PC-3 (cell line): ENCODE data around the gene PSMD13. TPM values are rescaled to one million over a fixed set of nuclear protein-coding genes. Genes with fewer than 3 reads are reported as not detected.
"Not testable (repeated sequence)": the region's sequence is repeated elsewhere in the genome, so short reads cannot be mapped to it uniquely, and the experiment has no call there.

Source experiments
- ATAC-seq: fragments of 200-7000 bp; cut with Tn5 transposase; 2 replicates; pipeline ENCODE4 v1.9.1; 2020; ENCODE audit warnings: mild to moderate bottlenecking, moderate library complexity
- BruUV-seq: library from RNA; stranded (reverse); fragments of 400-500 nt; replicated peaks from 2 replicates; lab custom pipeline; 2021; lab: Mats Ljungman, UMichigan
- CTCF ChIA-PET: fragments of 300-600 bp; sonication (Branson Sonifier 250); formaldehyde crosslinking; loops from one replicate; lab custom pipeline; 2022; ENCODE audit warnings: antibody characterized with exemption; lab: Charles Lee
- POLR2A ChIA-PET: fragments of 300-600 bp; sonication (Branson Sonifier 250); formaldehyde crosslinking; loops from one replicate; lab custom pipeline; 2022; ENCODE audit warnings: antibody characterized with exemption; ENCODE audit not compliant: unreplicated experiment; lab: Charles Lee
- DNase-seq: peaks from one replicate; pipeline ENCODE4 v3.0.0-alpha.2; 2015
- H2AFZ ChIP-seq: fragments of 300-600 bp; sonication (generic); 2 replicates; pipeline ENCODE4 v1.6.0; 2016; ENCODE audit warnings: antibody characterized with exemption, low read length
- H3F3A ChIP-seq: fragments of 300-600 bp; sonication (generic); one replicate; pipeline ENCODE4 v1.6.0; 2017; ENCODE audit warnings: antibody characterized with exemption, low read length, control low read depth, mild to moderate bottlenecking; ENCODE audit not compliant: unreplicated experiment
- H3K27ac ChIP-seq: fragments of 300-600 bp; sonication (generic); 2 replicates; pipeline ENCODE4 v1.5.1; 2016; ENCODE audit warnings: mild to moderate bottlenecking, low read length
- H3K27me3 ChIP-seq: fragments of 300-600 bp; sonication (generic); 2 replicates; pipeline ENCODE4 v1.6.1; 2016; ENCODE audit warnings: low read length, mixed read lengths
- H3K36me3 ChIP-seq: fragments of 300-600 bp; sonication (generic); 2 replicates; pipeline ENCODE4 v1.6.1; 2016; ENCODE audit warnings: low read depth, mixed run types, low read length, mixed read lengths
- H3K4me1 ChIP-seq: fragments of 300-600 bp; sonication (generic); 2 replicates; pipeline ENCODE4 v1.5.1; 2016; ENCODE audit warnings: low read length; ENCODE audit not compliant: insufficient read depth
- H3K4me2 ChIP-seq: fragments of 300-600 bp; sonication (generic); 2 replicates; pipeline ENCODE4 v1.6.0; 2016; ENCODE audit warnings: low read length
- H3K4me3 ChIP-seq: fragments of 300-600 bp; sonication (generic); 2 replicates; pipeline ENCODE4 v1.5.1; 2016; ENCODE audit warnings: mild to moderate bottlenecking, low read length, mixed read lengths
- H3K79me2 ChIP-seq: fragments of 300-600 bp; sonication (generic); 2 replicates; pipeline ENCODE4 v1.6.1; 2017; ENCODE audit warnings: low read length, mixed read lengths
- H3K9ac ChIP-seq: fragments of 300-600 bp; sonication (generic); 2 replicates; pipeline ENCODE4 v1.6.0; 2016; ENCODE audit warnings: mild to moderate bottlenecking, low read length
- H3K9me2 ChIP-seq: fragments of 300-600 bp; sonication (generic); replicated peaks from 2 replicates; pipeline ENCODE4 v1.6.1; 2016; ENCODE audit warnings: mixed run types, low read length, mixed read lengths
- H3K9me3 ChIP-seq: fragments of 300-600 bp; sonication (generic); 2 replicates; pipeline ENCODE4 v1.6.1; 2016; ENCODE audit warnings: low read length, mixed read lengths
- H4K20me1 ChIP-seq: fragments of 300-600 bp; sonication (generic); 2 replicates; pipeline ENCODE4 v1.6.1; 2016; ENCODE audit warnings: low read length, mixed read lengths
- CTCF ChIP-seq: fragments of 300-600 bp; sonication (generic); conservative IDR thresholded peaks from 2 replicates; pipeline ENCODE4 v1.5.1; 2017; ENCODE audit warnings: antibody characterized with exemption, low read depth, mild to moderate bottlenecking, low read length
- EZH2 ChIP-seq: fragments of 300-600 bp; sonication (generic); IDR thresholded peaks from one replicate; pipeline ENCODE4 v1.6.1; 2017; ENCODE audit warnings: antibody characterized with exemption, mild to moderate bottlenecking, low read length; ENCODE audit not compliant: unreplicated experiment
- EZH2phosphoT487 ChIP-seq: fragments of 300-600 bp; sonication (generic); IDR thresholded peaks from 2 replicates; pipeline ENCODE4 v1.6.1; 2018; ENCODE audit warnings: mild to moderate bottlenecking, antibody characterized with exemption, low read length, borderline replicate concordance
- intact Hi-C: fragments of 100-400 bp; cut with micrococcal nuclease; formaldehyde crosslinking; loops from 2 replicates; pipeline ENCODE4 v1.9.0; 2023
- total RNA-seq: library from RNA; depleted of rRNA; stranded (reverse); fragments of >200 nt; gene quantifications from 2 replicates; pipeline ENCODE4 v1.2.3, GENCODE V29; 2014

The PSMD13 gene
- total RNA-seq, 1 experiment from 2014 or later: 255 TPM

DNA sequence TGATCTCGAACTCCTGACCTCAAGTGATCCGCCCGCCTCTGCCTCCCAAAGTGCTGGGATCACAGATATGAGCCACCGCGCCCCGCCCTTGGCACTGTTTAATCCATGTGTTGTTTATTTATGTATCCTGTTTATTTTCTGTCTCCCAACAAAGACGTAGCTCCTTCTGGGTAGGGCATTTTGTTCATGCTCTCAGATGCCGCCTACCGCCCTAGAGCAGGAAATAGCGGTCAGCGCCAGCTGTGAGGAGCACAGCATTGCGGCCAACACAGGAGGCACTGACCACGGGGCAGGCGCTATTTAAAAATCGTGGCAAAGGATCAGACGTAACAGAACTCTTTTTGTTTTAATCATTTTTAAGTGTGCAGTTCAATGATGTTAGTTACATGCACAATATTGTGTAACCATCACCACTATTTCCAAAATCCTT is 32.0 kb downstream of the PSMD13 start:
- POLR2A ChIA-PET: not testable (repeated sequence)

DNA sequence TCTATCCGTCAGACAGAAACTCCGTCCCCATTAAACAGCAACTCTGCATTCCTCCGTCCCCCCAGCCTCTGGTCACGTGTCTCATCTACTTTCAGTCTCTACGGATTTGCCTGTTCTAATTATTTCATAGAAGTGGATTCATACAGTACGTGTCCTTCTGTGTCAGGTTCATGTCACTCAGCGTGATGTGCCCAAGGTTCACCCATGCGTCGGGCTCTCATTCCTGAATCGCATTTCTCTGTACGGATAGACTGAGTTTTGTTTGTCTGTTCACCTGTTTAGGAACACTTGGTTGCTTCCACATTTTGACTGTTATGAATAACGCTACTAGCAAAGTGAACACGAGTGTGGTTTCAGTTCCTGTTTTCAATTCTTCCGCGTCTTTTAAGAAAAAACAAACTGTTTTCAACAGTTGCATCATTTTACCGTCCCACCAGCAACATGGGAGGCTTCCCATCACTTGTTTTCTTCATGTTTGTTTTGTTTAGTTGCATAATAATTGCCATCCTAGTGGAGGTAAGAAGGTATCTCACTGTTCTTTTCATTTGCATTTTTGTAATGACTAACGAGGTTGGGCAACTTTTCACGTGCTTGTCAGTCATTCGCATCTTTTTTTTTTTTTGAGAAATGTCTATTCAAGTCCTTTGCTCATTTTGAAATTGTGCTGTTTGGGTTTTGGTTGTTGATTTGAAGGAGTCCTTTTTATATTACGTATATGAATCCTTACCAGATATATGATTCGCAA is 32.5 kb downstream of the PSMD13 start:
- H3K79me2 ChIP-seq: no peaks in the 10 kb centered on the region
- H2AFZ ChIP-seq: no peak overlapping the region
- ChIA-PET POLR2A (no interaction called here), CTCF (no interaction called here)
- no peak overlapping the region for H3K4me2 ChIP-seq
- intact Hi-C loops: no loop called here
- no peaks in the 10 kb centered on the region for H4K20me1 ChIP-seq
- TF ChIP-seq CTCF (no peak), EZH2 (no peak), EZH2phosphoT487 (no peak)
- no peak for DNase-seq
- peaks cover 4% of the 10 kb centered on the region for H3K4me1 ChIP-seq
- no peaks in the 10 kb centered on the region for H3K9me3 ChIP-seq
- no peak overlapping the region for H3K9ac ChIP-seq
- no peaks in the 10 kb centered on the region for H3K36me3 ChIP-seq
- no peaks in the 10 kb centered on the region for H3K27me3 ChIP-seq
- no peaks in the 10 kb centered on the region for H3F3A ChIP-seq
- ATAC-seq: no peak
- no peak overlapping the region for H3K27ac ChIP-seq
- no peaks in the 10 kb centered on the region for H3K9me2 ChIP-seq
- no peak overlapping the region for H3K4me3 ChIP-seq
- BruUV-seq: no TSS peak

More for the DNA sequence above, 32.0 kb downstream of the PSMD13 start:
- H2AFZ ChIP-seq, CTCF ChIA-PET, H4K20me1 ChIP-seq, DNase-seq, H3K27me3 ChIP-seq, intact Hi-C loops, H3K4me2 ChIP-seq, H3K4me1 ChIP-seq, H3K36me3 ChIP-seq, H3K79me2 ChIP-seq, H3K9ac ChIP-seq, H3K9me3 ChIP-seq, H3K27ac ChIP-seq, BruUV-seq, H3F3A ChIP-seq, H3K9me2 ChIP-seq, H3K4me3 ChIP-seq: not testable (repeated sequence)
- 0 out of 2 replicates have a peak, but pooled peaks have one; percentile 8 for TF ChIP-seq CTCF
- peak; percentile 66 for ATAC-seq

DNA sequence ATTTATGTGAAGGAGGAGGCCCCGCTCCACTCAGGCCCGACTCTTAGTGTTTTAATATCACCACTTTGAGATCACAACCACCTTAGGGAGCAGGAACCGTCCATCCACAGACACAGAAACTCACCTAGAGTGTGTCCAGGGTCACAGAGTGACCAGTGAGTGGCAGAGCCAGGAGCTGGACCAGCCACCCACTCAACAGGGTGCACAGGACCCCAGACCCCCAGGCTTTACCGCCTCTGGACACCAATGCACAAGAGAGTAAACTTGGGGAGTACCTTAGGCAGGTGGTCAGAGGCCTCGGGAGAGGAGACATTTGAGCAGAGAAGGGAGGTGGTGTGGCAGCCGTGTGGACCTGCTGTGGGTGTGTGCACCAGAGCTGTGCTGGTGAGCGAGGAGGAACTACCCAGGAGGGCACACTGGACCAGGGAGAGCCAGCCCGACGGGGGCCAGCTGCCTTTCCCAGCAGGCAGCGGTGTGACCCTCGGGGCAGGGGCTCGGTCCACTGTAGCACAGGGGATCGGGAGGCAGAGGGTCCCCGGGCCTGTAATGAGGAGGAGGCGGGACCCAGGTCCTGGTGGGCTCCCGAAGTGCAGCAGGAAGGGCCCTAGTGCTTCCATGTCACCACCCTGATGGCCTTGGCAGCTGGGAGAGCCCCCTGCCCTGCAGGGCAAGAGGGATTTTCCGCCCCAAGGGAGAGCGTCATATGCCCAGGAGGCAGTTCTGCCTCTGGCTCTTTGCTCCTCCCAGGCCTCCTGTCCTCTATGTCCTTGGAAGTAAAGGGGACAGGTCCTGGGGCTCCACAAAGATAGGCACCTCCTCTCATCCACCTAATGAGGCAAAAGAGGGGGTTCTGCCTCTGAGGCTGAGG is 33.9 kb downstream of the PSMD13 start:
- intact Hi-C loops: no loop called here
- Histone ChIP-seq H3K9ac (no peak overlapping the region), H3K27ac (no peak overlapping the region), H4K20me1 (no peaks in the 10 kb centered on the region), H3K9me3 (no peaks in the 10 kb centered on the region), H2AFZ (no peak overlapping the region), H3K9me2 (no peaks in the 10 kb centered on the region), H3K27me3 (no peaks in the 10 kb centered on the region), H3K4me1 (peaks cover 4% of the 10 kb centered on the region), H3K79me2 (no peaks in the 10 kb centered on the region), H3K4me2 (no peak overlapping the region), H3F3A (no peaks in the 10 kb centered on the region), H3K36me3 (no peaks in the 10 kb centered on the region), H3K4me3 (no peak overlapping the region)
- no peak for ATAC-seq
- POLR2A ChIA-PET: no interaction called here
- no peak for DNase-seq
- TF ChIP-seq EZH2: no peak
- no peak for TF ChIP-seq EZH2phosphoT487
- no peak for TF ChIP-seq CTCF
- BruUV-seq: no TSS peak
- CTCF ChIA-PET: no interaction called here
